Right forelimb (tissue), 1 donor: ENCODE results near the gene CNGA3.

Experiments used
- DNase-seq: peaks from one replicate; pipeline ENCODE4 v3.0.0-alpha.2; 2018

CNGA3 gene

DNA sequence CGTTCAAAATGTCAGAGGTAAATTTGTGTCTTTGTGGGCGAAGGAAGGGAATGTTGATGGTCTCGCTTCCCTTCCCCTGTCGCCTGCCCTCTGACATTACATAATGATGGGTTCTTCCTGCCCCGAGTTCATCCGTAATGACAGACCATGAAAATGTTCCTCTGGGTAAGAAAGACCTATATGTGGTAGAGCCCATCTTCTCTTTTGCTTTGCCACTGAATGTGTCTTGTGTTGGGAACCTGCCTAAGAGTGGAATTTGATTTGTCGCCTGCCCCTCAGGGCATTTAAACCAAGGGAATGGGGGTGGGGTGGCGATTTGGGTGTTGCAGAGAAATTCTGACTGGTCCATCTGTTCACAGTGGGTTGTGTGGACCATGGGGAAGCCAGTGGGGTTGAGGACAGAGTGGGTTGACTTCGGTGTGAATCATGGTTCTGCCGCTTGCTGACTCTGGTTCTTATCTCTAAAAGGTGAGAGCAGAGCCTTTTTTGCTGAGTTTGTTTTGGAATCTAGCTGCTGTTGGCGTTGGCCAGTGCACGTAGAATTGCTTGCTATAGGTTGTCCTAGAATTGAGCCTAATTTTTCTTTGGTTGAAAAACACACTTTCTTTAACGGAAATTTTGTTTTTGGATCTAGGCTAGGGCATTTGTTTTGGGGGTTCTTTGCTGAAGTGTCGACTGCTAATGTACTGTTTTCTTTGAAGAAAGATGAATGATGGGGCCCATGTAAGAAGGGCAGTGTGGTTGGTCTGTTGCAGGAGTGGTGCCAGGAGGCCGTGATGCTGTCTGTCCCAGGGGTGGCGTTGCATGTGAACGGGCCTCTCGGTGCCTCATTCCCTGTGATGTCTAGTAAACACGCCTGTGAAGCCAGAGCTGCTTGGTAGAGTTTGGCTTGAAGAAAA is 99.7 kb downstream of the CNGA3 start:
- no peak for DNase-seq

DNA sequence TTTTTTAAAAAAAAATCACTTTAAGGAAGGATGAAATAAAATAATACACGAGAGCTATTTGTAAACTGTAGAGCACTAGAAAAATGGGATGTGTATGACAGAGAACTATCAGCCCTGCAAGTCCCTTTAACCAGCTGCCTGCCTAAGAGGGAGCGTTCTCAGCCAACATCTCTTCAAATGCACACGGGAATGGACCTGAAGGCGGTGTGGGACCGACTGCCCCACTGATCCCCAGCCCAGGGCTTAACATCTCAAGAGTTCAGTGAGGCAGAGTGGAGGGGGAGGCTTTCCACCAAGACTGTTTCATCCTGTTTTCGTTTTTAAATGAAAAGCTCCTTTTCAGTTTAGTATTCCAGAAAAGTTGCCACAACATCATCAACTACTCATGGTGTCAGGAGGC is 100.6 kb downstream of the CNGA3 start:
- DNase-seq, result no peak
